ENCODE measurements around the gene POC5.
"Not testable (repeated sequence)": the region's sequence is repeated elsewhere in the genome, so short reads cannot be mapped to it uniquely, and the experiment has no call there.

The POC5 gene

GRCh38 chr5:75734913-75735789, 17.9 kb upstream of the POC5 start:
- TF ChIP-seq CTCF (conservative IDR thresholded peaks at IDR 0.05; ENCODE audit: low read depth, low read length): peak; percentile 56
- no peak overlapping the region for H3K4me3 ChIP-seq (ENCODE audit: low read length)
- DNase-seq (ENCODE audit: low read depth): no peak

DNA sequence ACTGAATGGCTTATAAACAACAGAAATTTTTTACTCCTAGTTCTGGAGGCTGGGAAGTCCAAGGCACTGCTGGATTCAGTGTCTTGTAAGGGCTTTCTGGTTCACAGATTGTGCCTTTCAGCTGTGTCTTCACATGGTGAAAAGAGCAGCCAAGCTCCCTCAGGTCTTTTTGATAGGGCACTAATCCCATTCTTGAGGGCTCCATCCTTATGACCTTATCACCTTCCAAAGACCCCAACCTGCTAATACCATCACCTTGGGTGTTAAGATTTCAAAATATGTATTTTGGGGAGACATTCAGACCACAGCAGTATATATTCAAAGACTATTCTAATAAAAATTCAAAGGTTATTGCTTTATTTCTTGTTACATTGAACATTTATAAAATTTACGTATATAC, 16.5 kb upstream of the POC5 start:
- no peak overlapping the region for H3K4me3 ChIP-seq (ENCODE audit: low read length)
- TF ChIP-seq CTCF (conservative IDR thresholded peaks at IDR 0.05; ENCODE audit: low read depth, low read length): no peak
- DNase-seq (ENCODE audit: low read depth): no peak

DNA sequence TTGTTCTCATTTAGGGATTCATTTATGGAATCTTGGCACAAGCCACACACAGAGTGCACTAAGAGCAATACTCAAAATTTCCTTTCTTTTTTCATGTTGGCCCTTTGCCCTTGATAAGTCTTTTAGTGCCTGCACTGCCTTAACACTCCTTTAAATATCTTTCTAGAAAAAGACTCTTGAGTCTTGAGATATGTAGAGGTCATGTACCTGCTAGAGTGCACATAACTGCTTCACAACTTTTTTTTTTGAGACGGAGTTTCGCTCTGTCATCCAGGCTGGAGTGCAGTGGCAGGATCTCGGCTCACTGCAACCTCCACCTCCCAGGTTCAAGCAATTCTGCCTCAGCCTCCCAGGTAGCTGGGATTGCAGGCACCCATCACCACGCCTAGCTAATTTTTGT, 14.3 kb upstream of the POC5 start:
- not testable (repeated sequence) for H3K4me3 ChIP-seq (ENCODE audit: low read length); DNase-seq (ENCODE audit: low read depth)

DNA sequence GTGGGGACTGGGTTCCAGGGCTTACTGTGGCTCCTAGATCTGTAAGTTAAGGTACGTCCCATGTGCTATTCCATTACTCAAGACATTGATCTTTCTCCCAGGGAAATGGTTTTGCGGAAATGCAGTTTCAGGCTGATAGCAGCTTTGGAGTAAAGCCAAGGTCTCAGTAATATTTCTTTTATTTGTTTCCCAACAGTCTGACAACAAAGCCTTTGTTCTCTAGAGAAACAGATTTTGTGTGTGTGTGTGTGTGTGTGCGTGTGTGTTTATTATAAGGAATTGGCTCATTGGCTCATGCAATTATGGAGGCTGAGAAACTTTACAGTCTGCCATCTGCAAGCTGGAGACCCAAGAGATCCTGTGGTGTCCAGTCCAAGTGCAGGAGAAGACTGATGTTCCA, 12.1 kb upstream of the POC5 start:
- TF ChIP-seq CTCF (conservative IDR thresholded peaks at IDR 0.05; ENCODE audit: low read depth, low read length): no peak
- H3K4me3 ChIP-seq (ENCODE audit: low read length): no peak overlapping the region
- peak; percentile 35 for DNase-seq (ENCODE audit: low read depth)

- TF ChIP-seq CTCF (conservative IDR thresholded peaks at IDR 0.05; ENCODE audit: low read depth, low read length): no peak
- H3K4me3 ChIP-seq (ENCODE audit: low read length): no peak overlapping the region
- no peak for DNase-seq (ENCODE audit: low read depth)
Observed at GRCh38 chr5:75727931-75728330, 10.7 kb upstream of the POC5 start.

- H3K4me3 ChIP-seq (ENCODE audit: low read length); DNase-seq (ENCODE audit: low read depth): not testable (repeated sequence)
Observed at GRCh38 chr5:75726224-75726623, 9.0 kb upstream of the POC5 start.

DNA sequence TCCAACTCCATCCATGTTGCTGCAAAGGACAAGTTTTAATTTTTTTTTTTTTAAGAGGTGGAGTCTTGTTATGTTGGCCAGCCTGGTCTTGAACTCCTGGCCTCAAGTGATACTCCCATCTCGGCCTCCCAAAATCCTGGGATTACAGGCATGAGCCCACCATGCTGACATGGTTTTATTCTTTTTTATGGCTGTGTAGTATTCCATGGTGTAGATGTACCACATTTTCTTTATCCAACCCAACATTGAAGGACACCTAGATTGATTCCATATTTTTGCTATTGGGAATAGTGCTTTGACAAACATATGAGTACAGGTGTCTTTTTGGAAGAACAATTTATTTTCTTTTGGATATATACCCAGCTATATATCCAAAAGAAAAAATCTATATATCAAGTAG, 6.1 kb upstream of the POC5 start:
- H3K4me3 ChIP-seq (ENCODE audit: low read length): no peak overlapping the region
- no peak for DNase-seq (ENCODE audit: low read depth)
- TF ChIP-seq CTCF (conservative IDR thresholded peaks at IDR 0.05; ENCODE audit: low read depth, low read length): no peak

DNA sequence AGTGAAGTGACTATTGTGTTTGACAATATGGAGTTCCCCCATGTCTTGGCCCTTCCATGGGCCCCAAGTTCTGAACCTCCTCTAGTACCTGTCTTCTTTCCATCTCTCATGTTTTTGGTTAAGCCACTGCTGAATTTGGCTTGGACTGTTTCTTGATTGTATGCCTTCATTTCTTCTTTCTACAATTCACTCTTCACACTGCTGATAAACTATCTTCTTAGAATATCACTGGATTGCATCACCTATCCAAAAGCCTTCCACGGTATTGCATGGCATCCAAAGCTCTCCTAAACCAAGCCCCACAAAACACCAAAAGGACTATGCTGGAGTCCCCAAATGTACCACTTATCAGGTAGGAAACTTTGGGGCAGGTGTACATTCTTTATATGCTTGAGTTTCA, 4.3 kb upstream of the POC5 start:
- DNase-seq (ENCODE audit: low read depth): no peak
- no peak for TF ChIP-seq CTCF (conservative IDR thresholded peaks at IDR 0.05; ENCODE audit: low read depth, low read length)
- no peak overlapping the region for H3K4me3 ChIP-seq (ENCODE audit: low read length)
